GM19025 (cell line): ENCODE measurements around the gene SENP2.
"Not testable (repeated sequence)": the region's sequence is repeated elsewhere in the genome, so short reads cannot be mapped to it uniquely, and the experiment has no call there.

Experiments used
- ATAC-seq: cut with Tn5 transposase; IDR thresholded peaks from one replicate; pipeline ENCODE4 v1.9.1; 2021; ENCODE audit warnings: mild to moderate bottlenecking, low read depth, moderate library complexity; ENCODE audit not compliant: unreplicated experiment

SENP2 gene

DNA sequence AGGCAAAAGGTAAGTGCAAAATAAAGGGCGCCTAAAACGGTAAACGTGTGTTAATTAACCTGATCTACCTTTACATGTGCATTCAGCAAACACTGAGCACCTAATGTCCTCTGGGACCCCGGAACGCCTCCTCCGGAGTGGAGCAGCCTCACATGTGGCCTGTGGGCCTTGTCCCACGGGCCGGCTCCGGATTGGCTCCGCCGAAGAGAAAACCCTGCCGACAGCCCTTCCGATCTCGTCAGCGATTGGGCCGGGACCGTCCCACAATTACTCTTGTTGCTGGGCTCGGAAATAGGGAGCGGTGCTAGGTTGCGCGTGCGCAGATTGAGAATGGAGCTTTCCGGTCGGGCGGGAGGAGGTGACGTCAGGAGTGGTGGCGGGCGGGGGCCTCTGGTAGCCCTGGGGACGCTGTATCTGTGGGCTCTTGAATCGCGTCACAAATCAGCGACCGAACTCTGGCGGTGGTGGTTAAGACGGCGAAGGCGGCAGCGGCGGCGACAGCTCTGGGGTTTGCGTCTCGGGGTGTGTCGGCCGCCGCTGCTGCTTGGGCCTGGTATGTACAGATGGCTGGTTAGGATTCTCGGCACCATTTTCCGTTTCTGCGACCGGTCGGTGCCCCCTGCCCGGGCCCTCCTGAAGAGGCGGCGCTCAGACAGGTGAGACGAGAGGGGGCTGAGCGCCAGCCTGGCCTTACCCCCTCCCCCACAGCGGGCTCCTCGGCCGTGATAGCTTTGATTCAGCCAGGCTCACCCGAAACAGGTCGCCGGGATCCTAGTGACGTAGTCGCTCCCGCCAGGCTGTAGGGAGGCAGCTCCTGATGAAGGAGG, at the start of gene SENP2:
SENP2 (plus strand) TSS at position 437 of the 827 bp plus-strand sequence; CDS start at position 556, 119 bp downstream.
- ATAC-seq = peak; percentile 97

DNA sequence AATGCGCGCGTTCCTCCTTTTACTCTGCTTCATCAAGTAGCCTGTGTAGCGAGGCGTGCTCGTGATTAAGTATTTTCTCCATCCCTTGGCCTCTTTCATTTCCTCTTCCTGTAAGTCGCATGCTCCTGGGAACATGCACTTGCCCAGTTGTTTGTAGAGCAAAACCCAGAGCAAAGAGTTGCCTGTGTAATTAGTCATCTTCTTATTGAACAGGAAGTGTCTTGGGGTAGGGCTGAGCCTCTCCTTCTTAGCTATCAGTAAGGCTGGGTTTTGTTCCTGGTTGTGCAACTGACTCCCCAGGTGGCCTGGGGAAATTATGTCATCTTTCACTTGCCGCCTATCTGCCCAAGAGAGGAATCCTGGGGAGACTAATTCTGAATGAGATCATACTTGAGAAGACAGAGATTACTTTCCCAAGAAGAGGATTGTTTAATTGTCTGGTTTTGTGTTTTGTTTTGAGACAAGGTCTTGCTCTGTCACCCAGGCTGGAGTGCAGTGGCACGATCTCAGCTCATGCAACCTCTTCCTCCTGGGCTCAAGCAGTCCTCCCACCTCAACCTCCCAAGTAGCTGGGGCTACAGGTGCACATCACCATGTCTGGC, 48.6 kb upstream of the SENP2 start:
- ATAC-seq = peak; percentile 99

DNA sequence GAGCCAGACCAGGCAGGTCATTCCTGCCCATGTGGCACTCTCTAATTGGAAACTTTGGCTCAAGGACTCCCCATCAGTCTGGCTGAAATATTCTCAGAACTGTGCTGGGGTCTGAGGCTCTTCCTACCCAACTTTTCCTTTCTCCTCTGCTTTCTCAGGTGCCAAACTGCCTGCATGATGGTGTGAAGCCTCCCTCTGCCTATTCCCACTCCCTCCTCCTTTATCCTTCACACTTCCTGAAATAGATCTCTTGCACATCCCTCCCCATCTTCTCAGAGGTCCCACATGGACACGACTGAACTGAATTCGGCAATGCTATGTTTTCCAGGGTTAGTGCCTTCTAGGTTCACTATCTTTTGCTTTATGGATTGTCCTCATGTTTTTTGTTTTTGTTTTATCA, 46.2 kb upstream of the SENP2 start:
- ATAC-seq = no peak

DNA sequence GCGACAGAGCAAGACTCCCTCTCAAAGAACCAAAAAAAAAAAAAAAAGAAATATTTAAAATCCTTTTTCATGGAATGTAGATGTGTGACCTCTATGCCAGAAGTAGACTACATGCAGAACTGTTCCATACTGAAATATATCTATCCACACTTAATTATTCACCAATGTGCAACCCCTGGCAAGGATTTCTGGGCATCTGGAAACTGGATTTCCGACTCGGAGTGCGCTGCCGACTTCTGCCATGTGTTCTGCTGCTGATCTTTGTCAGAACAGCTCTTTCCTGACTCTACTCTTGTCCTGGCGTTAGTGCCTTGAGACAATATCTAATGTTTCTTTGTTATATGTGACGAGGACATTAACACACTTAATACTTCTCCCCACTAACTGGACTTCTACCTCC, 45.4 kb upstream of the SENP2 start:
- ATAC-seq = no peak

DNA sequence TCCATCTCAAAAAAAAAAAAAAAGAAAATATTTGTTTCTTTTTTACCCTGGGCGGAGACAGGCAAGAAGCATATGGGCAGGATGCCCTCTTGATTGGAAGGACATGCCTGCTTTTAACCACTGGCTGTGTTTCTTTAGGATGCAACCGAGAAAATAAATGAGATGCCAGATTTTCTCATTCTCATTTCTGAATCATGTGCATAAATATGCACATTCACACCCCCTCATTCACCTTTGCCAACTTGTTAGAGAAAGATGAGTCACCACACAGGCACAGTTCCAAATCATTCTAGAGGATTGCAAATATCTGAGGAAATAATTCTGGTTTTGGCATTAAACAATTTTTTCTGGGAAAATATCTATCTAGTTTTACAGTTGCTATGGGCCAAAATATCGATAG, 37.0 kb upstream of the SENP2 start:
- no peak for ATAC-seq

DNA sequence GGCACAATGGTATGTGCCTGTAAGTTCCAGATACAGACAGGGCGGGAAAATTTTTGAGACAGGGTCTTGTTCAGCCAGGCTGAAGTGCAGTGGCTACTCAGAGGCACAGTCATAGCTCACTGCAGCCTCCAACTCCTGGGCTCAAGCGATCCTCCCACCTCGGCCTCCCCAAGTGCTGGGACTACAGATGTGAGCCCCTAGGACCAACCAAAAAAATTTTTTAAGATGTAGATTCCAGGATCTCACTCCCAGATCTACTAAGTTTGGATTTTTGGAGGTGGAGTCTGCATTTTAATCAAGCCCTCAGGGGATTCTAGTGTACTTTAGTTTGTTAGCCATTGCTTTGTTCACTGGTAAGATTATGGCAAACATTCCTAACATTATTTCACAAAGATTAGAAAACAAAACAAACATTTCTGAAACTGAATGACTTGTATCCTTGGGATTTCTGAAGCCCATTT, 36.4 kb upstream of the SENP2 start:
- no peak for ATAC-seq

DNA sequence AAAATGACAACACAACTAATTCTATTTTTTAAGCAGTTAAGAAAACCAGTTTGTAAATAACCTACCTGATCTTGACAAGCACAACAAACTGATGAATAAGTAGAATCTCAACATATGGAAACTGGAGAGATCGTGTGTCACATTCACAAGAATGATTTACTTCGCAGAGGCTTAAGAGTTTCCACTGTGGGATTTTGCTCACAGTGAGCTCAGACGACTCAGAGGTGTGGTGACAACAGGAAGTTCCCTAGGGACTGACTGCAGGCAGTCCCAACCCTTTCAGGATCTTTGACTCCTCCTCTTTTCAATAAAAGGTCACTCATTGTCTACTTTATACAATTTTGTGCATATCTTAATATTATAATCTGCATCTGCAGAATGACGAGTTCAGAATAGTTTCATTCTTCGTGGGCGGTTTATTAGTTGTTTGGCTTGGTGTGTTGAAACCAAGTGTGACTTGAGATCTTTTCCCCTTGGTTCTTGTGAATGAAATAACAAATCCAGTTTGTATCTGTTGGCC, 33.7 kb upstream of the SENP2 start, which contains the start of gene LIPH:
LIPH (minus strand) TSS at position 231 of the 520 bp plus-strand sequence; CDS start at position 114, 117 bp downstream.
- peak; percentile 87 for ATAC-seq

DNA sequence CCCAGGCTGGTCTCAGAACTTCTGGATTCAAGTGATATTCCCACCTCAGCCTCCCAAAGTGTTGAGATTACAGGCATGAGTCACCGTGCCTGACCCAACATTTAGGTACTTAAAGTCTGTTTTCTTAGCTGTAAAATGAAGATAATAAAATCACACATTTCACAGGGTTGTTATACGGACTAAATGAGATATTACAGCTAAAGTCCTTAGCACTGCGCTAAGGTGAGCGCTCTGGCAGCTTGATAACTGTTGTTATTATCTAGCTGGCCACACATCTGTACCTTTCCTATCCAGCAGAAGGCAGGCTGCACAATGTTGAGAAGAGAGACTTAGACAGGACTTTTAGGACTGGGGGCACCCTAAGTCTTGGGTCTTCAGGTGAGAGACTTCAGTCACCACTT, 31.0 kb upstream of the SENP2 start:
- ATAC-seq = no peak

DNA sequence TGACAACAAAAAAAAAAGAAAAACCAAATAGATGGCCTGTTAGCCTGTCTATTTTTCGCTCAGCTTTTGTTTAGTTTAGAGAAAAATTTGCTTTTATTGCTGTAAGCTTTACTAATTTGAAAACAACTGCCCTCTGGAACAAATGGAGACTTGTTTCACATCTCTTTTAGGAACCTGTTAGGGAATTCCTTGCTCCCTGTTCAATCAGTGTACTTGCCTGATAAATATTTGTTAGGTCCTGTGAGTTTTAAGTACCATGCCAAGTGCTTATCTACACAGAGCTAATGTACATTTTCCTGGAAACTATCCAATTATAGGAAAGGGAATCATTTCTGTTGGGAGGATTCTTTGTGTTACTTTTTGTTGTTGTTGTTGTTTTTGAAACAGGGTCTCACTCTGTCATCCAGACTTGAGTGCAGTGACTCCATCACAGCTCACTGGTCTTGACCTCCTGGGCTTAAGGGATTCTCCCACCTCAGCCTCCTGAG, 30.2 kb upstream of the SENP2 start:
- ATAC-seq = no peak

DNA sequence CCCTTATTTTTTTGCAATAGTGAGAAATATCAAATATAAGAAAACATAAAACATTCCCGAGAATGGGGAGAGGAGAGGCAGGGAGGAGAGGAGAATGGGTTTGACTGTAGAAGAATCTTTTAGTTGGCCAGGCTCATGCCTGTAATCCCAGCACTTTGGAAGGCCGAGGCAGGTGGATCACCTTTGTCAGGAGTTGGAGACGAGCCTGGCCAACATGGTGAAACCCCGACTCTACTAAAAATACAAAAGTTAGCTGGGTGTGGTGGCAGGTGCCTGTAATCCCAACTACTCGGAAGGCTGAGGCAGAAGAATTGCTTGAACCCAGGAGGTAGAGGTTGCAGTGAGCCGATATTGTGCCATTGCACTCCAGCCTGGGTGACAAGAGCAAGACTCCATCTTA, 29.5 kb upstream of the SENP2 start:
- ATAC-seq = not testable (repeated sequence)

DNA sequence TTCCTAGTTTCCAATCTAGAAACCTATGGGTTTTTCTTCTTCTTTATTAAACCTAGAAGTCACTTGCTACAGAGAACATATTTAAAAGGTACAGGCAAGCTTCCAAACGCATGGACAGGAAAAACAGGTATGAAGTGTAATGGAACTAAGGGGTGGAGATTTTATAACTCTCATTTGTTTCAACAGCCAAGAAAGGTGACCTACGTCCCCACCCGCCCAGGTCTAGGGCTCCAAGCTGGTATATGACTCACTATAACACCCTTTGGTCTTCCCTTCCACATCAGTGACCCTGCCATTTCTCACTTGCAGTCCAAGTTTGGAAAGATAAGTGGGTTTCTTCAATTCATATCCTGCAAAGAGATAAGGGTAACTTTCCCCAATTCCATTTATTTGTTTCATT, 27.7 kb upstream of the SENP2 start:
- no peak for ATAC-seq

DNA sequence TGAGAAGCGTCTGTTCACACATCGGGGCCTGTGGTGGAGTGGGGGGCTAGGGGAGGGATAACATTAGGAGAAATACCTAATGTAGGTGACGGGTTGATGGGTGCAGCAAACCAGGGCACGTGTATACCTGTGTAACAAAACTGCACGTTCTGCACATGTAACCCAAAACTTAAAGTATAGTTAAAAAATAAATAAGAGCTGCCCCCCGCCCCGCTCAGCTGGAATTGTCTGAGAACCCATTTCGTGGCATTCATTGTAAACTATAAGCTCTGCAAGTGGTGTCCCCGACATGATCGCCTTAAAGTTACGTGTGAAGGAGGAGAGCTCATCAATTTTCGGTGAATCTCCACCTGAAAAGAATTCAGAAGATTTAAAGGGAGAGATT, 26.4 kb upstream of the SENP2 start:
- no peak for ATAC-seq

DNA sequence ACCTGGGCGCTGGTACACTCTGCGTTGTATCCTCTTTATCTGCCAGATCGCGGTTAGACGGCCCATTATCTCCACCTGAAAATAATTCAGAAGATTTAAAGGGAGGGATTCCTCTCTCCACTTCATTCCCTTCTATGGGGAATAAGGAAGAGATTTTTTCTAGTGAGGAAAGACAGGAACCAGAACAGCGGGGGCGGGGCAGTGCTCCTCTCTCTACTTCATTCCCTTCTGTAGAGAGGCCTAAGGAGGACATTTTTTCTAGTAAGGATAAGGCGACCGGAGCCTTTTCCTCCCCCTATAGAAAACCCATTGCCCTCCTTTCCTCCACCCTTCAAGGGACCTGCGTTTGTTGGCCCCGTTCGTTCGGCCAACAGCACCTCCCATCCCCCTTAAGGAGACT, 25.4 kb upstream of the SENP2 start:
- no peak for ATAC-seq

DNA sequence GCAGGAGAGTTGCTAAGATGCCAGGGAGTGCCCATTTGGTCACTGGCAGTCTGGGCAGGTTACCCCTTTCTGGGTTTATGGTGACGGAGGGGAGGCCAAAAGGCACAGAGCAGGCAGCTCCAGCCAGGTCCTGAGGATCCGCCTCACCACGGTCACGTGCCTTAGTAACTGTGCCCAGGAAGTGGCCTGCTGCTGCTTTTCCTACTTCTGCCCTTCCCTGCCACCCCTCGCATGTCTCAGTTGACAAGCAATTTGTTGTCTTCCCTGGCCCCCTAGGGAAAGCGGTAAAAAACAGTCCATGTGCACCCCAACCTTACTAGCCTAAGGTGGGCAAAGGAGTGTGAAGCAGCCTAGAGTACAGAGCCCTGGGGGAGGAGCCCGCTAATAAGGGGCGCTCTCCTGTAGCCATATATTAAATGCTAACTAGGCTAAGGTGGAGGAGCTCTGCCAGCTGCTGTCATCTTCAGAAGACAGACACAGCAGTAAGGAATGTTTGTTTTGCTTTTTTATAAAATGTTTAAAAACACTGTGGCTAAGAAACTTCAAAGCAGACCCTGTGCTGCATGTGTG, 24.6 kb upstream of the SENP2 start:
- no peak for ATAC-seq

DNA sequence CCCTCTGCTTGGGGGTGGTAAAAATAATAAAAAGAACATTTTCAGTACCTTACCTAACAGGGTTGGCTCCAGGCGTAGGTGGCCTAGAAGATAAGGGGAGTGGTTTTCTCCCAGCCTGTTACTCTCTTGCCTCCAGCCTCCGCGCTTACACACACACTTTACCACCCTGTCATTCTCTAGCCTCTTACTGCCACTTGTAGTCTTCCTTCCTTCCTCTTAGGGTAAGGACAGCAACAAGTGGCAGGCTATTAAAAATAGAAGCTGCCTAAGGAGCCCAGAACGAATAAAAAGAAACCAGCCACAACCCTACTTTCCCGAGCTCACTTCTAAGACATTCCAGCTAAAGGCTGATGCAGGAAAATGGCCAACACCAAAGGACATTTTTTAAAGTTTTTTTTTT, 24.1 kb upstream of the SENP2 start:
- no peak for ATAC-seq

DNA sequence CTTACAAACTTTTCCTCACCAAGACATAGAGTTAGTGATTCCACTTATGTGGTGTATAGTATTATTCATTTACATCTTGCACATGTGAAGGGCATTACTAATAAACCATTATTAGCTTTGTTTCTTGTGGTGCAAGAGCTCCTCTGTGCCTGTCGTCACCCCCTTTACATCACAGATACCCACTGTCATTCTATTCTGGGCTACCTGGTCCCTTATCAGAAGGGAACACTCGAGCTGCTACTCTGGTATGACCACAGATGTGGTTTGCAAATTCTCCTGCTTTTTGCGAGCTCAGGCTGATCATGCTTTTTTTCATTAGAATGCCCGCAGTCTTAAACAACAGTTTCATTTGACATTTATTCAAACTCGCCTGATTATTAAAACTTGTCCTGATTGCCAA, 13.9 kb upstream of the SENP2 start:
- ATAC-seq = no peak

DNA sequence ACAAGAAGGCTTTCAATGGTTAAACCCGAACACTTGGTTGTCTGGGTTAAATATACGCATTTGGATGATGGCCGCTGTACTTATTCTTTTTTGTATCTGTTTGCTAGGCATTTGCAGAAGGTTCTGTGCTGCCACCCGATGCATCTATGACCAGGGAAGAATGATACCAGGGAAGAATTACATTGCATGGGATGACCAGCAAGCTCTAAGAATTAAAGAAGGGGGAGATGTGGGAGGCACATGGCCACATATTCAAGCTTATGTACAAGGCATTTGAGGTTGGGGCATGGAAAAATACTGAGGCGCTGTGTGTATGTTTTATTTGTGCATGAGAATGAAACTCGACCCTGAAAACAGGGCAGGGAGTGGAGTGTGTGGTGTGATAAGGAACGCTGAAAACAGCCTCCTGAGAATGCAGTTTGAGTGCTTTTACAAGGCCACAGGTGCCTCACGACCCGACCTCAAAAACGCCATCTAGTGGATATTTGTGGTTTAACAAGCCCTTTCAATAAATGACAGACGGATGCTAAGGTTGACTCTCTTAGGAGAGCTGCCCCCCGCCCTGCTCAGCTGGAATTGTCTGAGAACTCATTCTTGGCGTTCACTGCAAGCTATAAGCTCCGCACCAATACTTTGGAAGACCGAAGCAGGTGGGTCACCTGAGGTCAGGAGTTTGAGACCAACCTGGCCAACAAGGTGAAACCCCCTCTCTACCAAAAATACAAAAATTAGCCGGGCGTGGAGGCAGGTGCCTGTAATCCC, 10.8 kb upstream of the SENP2 start:
- not testable (repeated sequence) for ATAC-seq

DNA sequence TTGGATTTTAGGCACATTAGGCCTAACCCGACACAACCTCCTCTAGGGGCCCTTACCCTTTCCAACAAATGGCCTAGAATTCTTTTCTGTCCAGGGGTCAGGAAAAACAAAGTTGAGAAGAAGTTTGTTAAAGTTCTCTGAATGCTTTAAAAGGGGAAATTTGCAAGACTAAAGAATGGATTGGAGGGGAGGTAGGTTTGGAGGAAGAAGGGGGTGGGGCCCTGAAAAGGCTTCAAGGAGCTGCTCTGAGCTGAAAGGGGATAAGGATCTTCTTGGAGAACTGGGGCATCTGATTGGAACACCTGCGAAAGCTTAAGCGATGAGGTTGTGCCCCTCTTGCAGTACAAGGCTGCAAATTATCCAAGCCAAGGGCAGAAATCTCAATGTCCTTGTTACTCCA, 3.9 kb upstream of the SENP2 start:
- no peak for ATAC-seq

DNA sequence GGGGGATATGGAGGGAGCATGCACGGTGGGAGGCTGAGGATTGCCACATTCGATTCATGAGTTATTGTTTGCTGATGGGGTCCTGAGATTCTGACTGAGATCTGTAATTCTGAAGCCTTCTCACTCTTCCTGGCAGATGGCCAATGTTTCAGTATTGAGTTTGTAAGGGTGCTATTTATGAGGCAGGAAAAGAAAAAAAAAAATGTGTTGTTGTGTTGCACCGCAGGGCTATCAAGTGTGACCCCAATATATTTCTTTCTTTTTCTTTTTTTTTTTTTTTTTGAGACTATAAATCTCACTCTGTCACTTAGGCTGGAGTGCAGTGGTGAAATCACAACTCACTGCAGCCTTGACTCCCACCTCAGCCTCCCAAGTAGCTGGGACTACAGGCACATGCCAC, 3.2 kb upstream of the SENP2 start:
- no peak for ATAC-seq

DNA sequence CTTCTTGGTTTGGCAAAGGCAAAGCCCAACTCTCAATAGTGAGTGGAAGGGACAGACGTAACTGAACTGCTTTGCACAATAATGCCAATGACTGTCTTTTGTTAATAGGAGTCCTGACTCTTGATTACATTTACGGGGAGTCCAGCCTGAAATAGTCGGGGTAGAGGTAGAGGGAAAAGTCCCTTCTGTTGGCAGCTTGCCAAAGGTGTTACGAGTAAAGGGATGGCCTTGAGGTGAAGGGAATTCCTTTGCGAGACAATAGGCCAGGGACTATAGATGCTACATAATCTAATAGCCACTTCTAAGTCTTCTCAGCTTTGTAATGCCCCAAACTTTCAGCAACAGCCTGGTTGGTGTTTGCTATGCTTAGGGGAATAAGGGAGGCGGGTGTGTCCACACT, 2.2 kb upstream of the SENP2 start:
- ATAC-seq = no peak

DNA sequence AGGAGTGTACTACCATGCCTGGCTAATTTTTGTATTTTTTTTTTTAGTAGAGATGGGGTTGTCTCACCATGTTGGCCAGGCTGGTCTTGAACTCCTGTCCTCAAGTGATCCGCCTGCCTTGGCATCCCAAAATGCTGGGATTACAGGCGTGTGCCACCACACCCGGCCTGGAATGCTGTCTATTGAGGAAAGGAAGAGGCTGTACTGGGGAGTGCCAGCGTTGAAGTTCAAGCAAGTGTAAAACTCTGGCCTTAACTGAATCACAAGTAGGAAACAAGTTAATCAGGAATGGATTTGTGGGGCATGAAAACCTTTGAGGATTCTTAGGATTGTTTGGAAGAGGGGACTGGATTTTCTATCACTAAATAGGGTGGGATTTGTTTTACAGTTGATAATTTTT, 1.4 kb upstream of the SENP2 start:
- no peak for ATAC-seq
